GM12865 (cell line): ENCODE data around the gene PLOD2.
A peak's percentile ranks its signal among the peaks of the same experiment; 100 is the strongest.

Experiments used
- DNase-seq: peaks from one replicate; pipeline ENCODE4 v3.0.0; 2010; ENCODE audit warnings: low read depth
- H3K4me3 ChIP-seq: 2 replicates; pipeline ENCODE4 v1.5.1; 2011; ENCODE audit warnings: mild to moderate bottlenecking, low read depth, low read length, control low read depth
- CTCF ChIP-seq: IDR thresholded peaks from 2 replicates; pipeline ENCODE4 v1.5.1; 2011; ENCODE audit warnings: low read length, control low read depth, low read depth, inconsistent platforms; ENCODE audit not compliant: insufficient read depth; ENCODE audit errors: missing control alignments

PLOD2 gene

GRCh38 chr3:146195605-146196004, 34.6 kb upstream of the PLOD2 start:
- H3K4me3 ChIP-seq: no peak overlapping the region
- no peak for TF ChIP-seq CTCF
- no peak for DNase-seq

- no peak for TF ChIP-seq CTCF
- no peak for DNase-seq
- no peak overlapping the region for H3K4me3 ChIP-seq
Observed at GRCh38 chr3:146195030-146195429, 34.0 kb upstream of the PLOD2 start.

- no peak for DNase-seq
- no peak overlapping the region for H3K4me3 ChIP-seq
- no peak for TF ChIP-seq CTCF
Observed at GRCh38 chr3:146191051-146191450, 30.1 kb upstream of the PLOD2 start.

- peak; percentile 69 for TF ChIP-seq CTCF
- no peak overlapping the region for H3K4me3 ChIP-seq
- peak; percentile 57 for DNase-seq
Observed at GRCh38 chr3:146189519-146190173, 28.7 kb upstream of the PLOD2 start.

- DNase-seq: peak; percentile 18
- H3K4me3 ChIP-seq: no peak overlapping the region
- TF ChIP-seq CTCF: peak; percentile 34
Observed at GRCh38 chr3:146187334-146187950, 26.5 kb upstream of the PLOD2 start.

- H3K4me3 ChIP-seq: no peak overlapping the region
- DNase-seq: no peak
- TF ChIP-seq CTCF: no peak
Observed at GRCh38 chr3:146184241-146185015, 23.4 kb upstream of the PLOD2 start.
